Measurements from ENCODE around the gene SV2B.

DNA sequence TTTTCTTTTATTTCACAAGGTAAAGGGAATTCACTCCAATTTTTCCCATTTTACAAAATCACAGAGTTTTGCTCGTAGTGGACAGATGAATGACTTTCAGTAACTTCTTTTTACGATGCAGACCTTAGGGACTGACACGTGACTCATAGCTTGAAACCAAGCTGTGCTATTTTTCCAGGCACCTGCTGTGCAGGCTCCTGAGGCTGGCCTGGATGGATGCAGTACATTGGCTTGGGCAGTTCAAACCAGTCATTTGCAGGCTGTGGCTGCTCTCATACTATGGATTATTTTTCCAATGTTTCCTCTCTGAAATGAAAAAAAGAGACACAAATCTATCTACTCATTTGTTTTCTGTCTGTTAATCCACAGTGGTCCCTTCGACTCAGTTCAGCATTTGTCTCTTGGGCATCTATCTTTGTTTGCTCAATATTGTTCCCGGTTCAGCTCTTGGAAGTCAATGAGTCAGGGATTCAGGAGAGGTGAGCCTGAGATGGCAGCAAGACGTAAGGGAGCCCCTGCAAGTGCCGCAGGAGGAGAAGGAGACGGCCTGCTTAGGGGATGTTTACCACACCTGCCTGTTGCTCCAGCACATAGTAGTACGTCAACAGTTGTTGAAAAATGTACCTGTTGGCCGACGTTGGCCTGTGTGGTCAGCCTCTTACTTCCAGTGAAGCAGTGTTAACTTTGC, 92.8 kb downstream of the SV2B start:
- TF ChIP-seq SRSF1 (IDR thresholded peaks at IDR 0.05; ENCODE audit: low read depth, low read length) (no peak), RBM22 (IDR thresholded peaks at IDR 0.05; ENCODE audit: low read depth, low read length, poor library complexity, severe bottlenecking) (no peak), MEF2A (IDR thresholded peaks at IDR 0.05; ENCODE audit: control insufficient read depth, low read depth, low read length) (no peak), ZNF830 (CRISPR knock-in tag; IDR thresholded peaks at IDR 0.05) (no peak), CHD4 (IDR thresholded peaks at IDR 0.05; ENCODE audit: insufficient read depth, insufficient replicate concordance, low read depth, low read length, poor library complexity, severe bottlenecking) (no peak), JUND (IDR thresholded peaks at IDR 0.05; ENCODE audit: borderline replicate concordance, low read depth, low read length) (no peak), JUND (tag; IDR thresholded peaks at IDR 0.05; ENCODE audit: borderline replicate concordance, low read depth, low read length) (no peak), EZH2 (IDR thresholded peaks at IDR 0.05; ENCODE audit: borderline replicate concordance, low read depth, low read length) (no peak), THAP12 (CRISPR knock-in tag; IDR thresholded peaks at IDR 0.05) (no peak), CBX1 (IDR thresholded peaks at IDR 0.05; ENCODE audit: low read depth) (no peak), BCLAF1 (IDR thresholded peaks at IDR 0.05; ENCODE audit: borderline replicate concordance in 1 of 2, control insufficient read depth in 1 of 2, low read depth in 2 of 2, low read length in 1 of 2) (no peak), ARID3A (IDR thresholded peaks at IDR 0.05; ENCODE audit: borderline replicate concordance, low read depth, low read length) (no peak), GABPA (tag; conservative IDR thresholded peaks at IDR 0.05; ENCODE audit: low read depth) (no peak), SMAD1 (IDR thresholded peaks at IDR 0.05; ENCODE audit: low read depth, low read length, partially characterized antibody) (no peak)
- TF ChIP-seq, protein P1, sequence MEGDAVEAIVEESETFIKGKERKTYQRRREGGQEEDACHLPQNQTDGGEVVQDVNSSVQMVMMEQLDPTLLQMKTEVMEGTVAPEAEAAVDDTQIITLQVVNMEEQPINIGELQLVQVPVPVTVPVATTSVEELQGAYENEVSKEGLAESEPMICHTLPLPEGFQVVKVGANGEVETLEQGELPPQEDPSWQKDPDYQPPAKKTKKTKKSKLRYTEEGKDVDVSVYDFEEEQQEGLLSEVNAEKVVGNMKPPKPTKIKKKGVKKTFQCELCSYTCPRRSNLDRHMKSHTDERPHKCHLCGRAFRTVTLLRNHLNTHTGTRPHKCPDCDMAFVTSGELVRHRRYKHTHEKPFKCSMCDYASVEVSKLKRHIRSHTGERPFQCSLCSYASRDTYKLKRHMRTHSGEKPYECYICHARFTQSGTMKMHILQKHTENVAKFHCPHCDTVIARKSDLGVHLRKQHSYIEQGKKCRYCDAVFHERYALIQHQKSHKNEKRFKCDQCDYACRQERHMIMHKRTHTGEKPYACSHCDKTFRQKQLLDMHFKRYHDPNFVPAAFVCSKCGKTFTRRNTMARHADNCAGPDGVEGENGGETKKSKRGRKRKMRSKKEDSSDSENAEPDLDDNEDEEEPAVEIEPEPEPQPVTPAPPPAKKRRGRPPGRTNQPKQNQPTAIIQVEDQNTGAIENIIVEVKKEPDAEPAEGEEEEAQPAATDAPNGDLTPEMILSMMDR (IDR thresholded peaks at IDR 0.05 in 2 of 3, conservative IDR thresholded peaks at IDR 0.05 in 1 of 3; ENCODE audit: insufficient read depth in 2 of 3, low read depth in 1 of 3, low read length in 3 of 3), result no peak

Data from K562 (cell line).